ENCODE data around the gene ZSCAN4. TPM values are rescaled to one million over a fixed set of nuclear protein-coding genes. Genes with fewer than 3 reads are reported as not detected.

Gene ZSCAN4
- total RNA-seq, 6 donors from 2014 or later, result 0.17 to 0.49 TPM; not detected in 4

DNA sequence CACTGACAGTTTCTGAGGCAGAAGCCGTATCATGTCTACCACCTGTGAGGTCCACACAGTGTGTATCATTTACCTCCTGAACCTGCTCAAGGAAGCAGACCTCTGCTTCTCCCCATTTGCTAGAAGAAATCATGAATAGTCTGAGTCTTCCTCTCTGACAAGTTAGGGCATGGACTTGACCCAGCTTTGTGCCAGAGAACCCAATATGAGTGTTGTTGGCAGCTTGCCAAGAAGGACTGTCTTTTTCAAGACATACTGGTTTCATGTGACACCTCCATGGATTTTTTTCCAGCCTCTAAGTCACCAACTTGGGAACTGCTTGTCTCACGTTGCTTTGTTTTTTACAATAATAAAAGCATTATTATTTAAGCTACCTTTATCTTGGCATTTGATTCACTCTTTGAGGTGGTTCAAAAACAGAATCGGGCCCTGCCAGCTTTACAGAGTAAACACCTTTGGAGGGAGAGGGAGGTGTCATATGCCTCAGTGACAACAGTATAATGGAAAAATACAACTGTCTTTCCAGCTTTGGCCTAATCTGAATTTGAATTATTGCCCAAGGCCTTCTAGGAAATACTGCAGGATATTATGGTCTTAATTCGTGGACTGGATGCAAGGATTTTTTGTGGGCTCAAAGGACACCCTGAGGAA is 26.2 kb upstream of the ZSCAN4 start:
- H3K9me3 ChIP-seq, result peaks cover 60 to 69% (median 63%) of the 10 kb centered on the region in 4 donors
- peaks cover 22 to 61% (median 39%) of the 10 kb centered on the region in 4 donors for H3K36me3 ChIP-seq
- H3K27ac ChIP-seq, result no peak overlapping the region
- TF ChIP-seq EP300 (IDR thresholded peaks at IDR 0.05) (no peak), POLR2AphosphoS5 (IDR thresholded peaks at IDR 0.05) (no peak), POLR2A (IDR thresholded peaks at IDR 0.05) (no peak)
- TF ChIP-seq, protein P1, sequence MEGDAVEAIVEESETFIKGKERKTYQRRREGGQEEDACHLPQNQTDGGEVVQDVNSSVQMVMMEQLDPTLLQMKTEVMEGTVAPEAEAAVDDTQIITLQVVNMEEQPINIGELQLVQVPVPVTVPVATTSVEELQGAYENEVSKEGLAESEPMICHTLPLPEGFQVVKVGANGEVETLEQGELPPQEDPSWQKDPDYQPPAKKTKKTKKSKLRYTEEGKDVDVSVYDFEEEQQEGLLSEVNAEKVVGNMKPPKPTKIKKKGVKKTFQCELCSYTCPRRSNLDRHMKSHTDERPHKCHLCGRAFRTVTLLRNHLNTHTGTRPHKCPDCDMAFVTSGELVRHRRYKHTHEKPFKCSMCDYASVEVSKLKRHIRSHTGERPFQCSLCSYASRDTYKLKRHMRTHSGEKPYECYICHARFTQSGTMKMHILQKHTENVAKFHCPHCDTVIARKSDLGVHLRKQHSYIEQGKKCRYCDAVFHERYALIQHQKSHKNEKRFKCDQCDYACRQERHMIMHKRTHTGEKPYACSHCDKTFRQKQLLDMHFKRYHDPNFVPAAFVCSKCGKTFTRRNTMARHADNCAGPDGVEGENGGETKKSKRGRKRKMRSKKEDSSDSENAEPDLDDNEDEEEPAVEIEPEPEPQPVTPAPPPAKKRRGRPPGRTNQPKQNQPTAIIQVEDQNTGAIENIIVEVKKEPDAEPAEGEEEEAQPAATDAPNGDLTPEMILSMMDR (IDR thresholded peaks at IDR 0.05), result no peak
- no peak overlapping the region for H3K4me3 ChIP-seq
- ATAC-seq (ENCODE audit: low FRiP score in 2 of 2), result no peak
- no peaks in the 10 kb centered on the region for H3K27me3 ChIP-seq
- H3K4me1 ChIP-seq, result no peaks in the 10 kb centered on the region
- WGBS, 2 donors, result 85 to 97% methylated on average over 4 of the region's 4 CpGs
- no peak for DNase-seq

GRCh38 chr19:57643734-57644133 is 25.0 kb upstream of the ZSCAN4 start:
- Histone ChIP-seq H3K27ac (no peak overlapping the region), H3K4me3 (no peak overlapping the region), H3K36me3 (peaks cover 22 to 49% (median 33%) of the 10 kb centered on the region in 4 donors), H3K4me1 (no peaks in the 10 kb centered on the region), H3K27me3 (no peaks in the 10 kb centered on the region), H3K9me3 (peaks cover 48 to 56% (median 52%) of the 10 kb centered on the region in 4 donors)
- ATAC-seq (ENCODE audit: low FRiP score in 2 of 2) (no peak), DNase-seq (no peak)
- no peak for TF ChIP-seq EP300 (IDR thresholded peaks at IDR 0.05)
- TF ChIP-seq POLR2A (IDR thresholded peaks at IDR 0.05), result no peak
- no peak for TF ChIP-seq POLR2AphosphoS5 (IDR thresholded peaks at IDR 0.05)

DNA sequence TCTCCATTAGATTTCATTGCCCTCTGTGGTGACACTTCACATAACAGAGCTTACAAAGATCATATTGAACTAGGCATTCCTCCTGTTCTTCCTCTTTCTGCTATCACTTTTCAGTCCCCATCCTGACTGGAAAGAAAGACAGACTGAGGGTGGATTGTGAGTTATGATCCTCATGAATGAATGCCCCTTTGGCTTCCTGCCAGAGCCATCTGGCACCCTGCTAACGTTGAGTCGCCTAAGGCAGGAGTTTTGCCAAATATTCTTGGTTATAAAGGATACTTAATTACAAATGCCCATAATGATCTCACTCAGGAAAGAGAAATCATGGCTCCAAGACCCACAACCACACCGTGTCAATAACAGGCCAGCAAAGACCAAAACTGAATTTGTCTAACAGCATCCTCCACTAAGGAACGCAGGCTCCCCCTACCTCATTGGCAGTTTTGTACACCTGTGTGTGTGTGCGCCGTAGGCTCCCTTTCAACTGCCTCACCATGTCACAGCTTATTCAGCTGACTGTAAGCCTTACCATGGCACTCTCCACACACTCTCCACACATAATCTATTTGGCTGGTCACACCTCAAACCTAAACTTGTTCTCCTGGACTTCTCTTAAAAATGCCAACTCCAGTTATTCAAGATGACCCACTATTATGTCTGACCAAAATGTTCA is 20.3 kb upstream of the ZSCAN4 start:
- H3K4me1 ChIP-seq, result no peaks in the 10 kb centered on the region
- H3K4me3 ChIP-seq, result no peak overlapping the region
- ATAC-seq (ENCODE audit: low FRiP score in 2 of 2) (no peak), DNase-seq (no peak)
- no peaks in the 10 kb centered on the region for H3K27me3 ChIP-seq
- WGBS, 2 donors, result 61 to 67% methylated on average over 6 of the region's 6 CpGs
- H3K27ac ChIP-seq, result no peak overlapping the region
- no peak for TF ChIP-seq EP300 (IDR thresholded peaks at IDR 0.05)
- no peak for TF ChIP-seq POLR2A (IDR thresholded peaks at IDR 0.05)
- no peak for TF ChIP-seq POLR2AphosphoS5 (IDR thresholded peaks at IDR 0.05)
- TF ChIP-seq, protein P1 (IDR thresholded peaks at IDR 0.05), result no peak
- H3K36me3 ChIP-seq, result peaks cover 0 to 3% (median 0%) of the 10 kb centered on the region in 4 donors
- H3K9me3 ChIP-seq, result peaks cover 7 to 14% (median 10%) of the 10 kb centered on the region in 4 donors

DNA sequence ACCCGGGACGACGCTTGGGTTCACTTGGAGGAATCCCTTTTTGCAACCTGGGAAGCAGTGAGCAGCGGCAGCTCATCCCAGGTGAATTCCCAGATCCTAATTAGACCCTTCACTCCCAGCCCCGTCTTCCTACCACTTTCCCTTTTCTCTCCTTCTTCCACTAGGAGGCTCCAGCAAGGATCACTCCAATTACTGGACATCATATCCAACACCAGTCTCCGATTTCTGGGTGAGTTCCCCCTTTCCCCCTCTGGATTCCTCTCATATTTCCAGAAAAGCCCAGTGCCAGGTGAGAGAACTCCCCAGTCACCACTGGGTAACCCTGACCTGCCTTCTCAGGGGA is 17.1 kb upstream of the ZSCAN4 start:
- Histone ChIP-seq H3K36me3 (no peaks in the 10 kb centered on the region), H3K4me1 (no peaks in the 10 kb centered on the region), H3K4me3 (no peak overlapping the region), H3K9me3 (peaks cover 0 to 5% (median 3%) of the 10 kb centered on the region in 4 donors), H3K27ac (no peak overlapping the region), H3K27me3 (no peaks in the 10 kb centered on the region)
- no peak for TF ChIP-seq POLR2AphosphoS5 (IDR thresholded peaks at IDR 0.05)
- no peak for TF ChIP-seq EP300 (IDR thresholded peaks at IDR 0.05)
- no peak for TF ChIP-seq POLR2A (IDR thresholded peaks at IDR 0.05)
- TF ChIP-seq, protein P1 (IDR thresholded peaks at IDR 0.05), result no peak
- ATAC-seq (ENCODE audit: low FRiP score in 2 of 2) (no peak), DNase-seq (no peak)
- 46 to 65% methylated on average over 6 of the region's 6 CpGs for WGBS, 2 donors

DNA sequence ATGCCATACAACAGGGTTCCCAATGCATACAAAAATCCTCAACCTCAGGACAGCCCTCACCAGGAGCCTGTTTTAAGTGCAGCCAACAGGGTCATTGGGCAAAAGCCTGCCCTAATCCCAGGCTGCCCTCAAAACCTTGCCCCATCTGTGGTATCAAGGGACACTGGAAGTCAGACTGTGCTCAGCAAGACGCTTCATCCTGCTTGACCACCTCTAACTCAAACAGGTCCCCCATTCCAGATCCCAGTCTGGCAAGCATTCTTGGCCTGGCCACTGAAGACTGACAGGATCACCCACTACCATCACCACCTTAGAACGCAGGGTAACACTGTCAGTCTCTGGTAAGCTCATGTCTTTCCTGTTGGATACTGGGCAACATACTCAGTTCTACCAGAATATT is 15.0 kb upstream of the ZSCAN4 start:
- 80 to 83% methylated on average over 2 of the region's 2 CpGs for WGBS, 2 donors
- H3K4me1 ChIP-seq, result no peaks in the 10 kb centered on the region
- ATAC-seq (ENCODE audit: low FRiP score in 2 of 2) (no peak), DNase-seq (no peak)
- H3K36me3 ChIP-seq, result no peaks in the 10 kb centered on the region
- no peaks in the 10 kb centered on the region for H3K27me3 ChIP-seq
- H3K9me3 ChIP-seq, result peaks cover 0 to 5% (median 3%) of the 10 kb centered on the region in 4 donors
- TF ChIP-seq, protein P1 (IDR thresholded peaks at IDR 0.05), result no peak
- no peak for TF ChIP-seq POLR2A (IDR thresholded peaks at IDR 0.05)
- TF ChIP-seq EP300 (IDR thresholded peaks at IDR 0.05), result no peak
- no peak for TF ChIP-seq POLR2AphosphoS5 (IDR thresholded peaks at IDR 0.05)
- H3K27ac ChIP-seq, result no peak overlapping the region
- no peak overlapping the region for H3K4me3 ChIP-seq

Measured in upper lobe of left lung (tissue), 6 donors.